Bronchial epithelial cell (primary cell): ENCODE data around the gene DLL3. TPM values are rescaled to one million over a fixed set of nuclear protein-coding genes. Genes with fewer than 3 reads are reported as not detected.

ENCODE experiments used
- DNase-seq: peaks from one replicate; pipeline ENCODE4 v3.0.0-alpha.2; 2010; ENCODE audit warnings: low read depth
- FAIRE-seq: peaks from 2 replicates; lab custom pipeline; 2011; peaks lifted over from hg19 to GRCh38; lab: Jason Lieb, UNC
- H3K27me3 ChIP-seq: 2 replicates; pipeline ENCODE4 v1.5.1; 2011; ENCODE audit warnings: low read length; ENCODE audit not compliant: control insufficient read depth, insufficient read depth
- H3K36me3 ChIP-seq: 2 replicates; pipeline ENCODE4 v1.5.1; 2011; ENCODE audit warnings: low read length; ENCODE audit not compliant: control insufficient read depth, insufficient read depth
- H3K4me3 ChIP-seq: 2 replicates; pipeline ENCODE4 v1.5.1; 2011; ENCODE audit warnings: mild to moderate bottlenecking, low read depth, low read length, control low read depth
- total RNA-seq: library from RNA; depleted of rRNA; stranded (reverse); fragments of >200 nt; gene quantifications from 2 replicates; pipeline ENCODE4 v1.2.1, GENCODE V29; 2014
- TF ChIP-seq, protein P1 (sequence below): IDR thresholded peaks from 2 replicates; pipeline ENCODE4 v1.5.1; 2011; ENCODE audit warnings: mild to moderate bottlenecking, moderate library complexity, low read length, control low read depth, inconsistent platforms; ENCODE audit not compliant: insufficient read depth, severe bottlenecking

The DLL3 gene
- total RNA-seq, 1 donor from 2014 or later = 0.26 TPM

DNA sequence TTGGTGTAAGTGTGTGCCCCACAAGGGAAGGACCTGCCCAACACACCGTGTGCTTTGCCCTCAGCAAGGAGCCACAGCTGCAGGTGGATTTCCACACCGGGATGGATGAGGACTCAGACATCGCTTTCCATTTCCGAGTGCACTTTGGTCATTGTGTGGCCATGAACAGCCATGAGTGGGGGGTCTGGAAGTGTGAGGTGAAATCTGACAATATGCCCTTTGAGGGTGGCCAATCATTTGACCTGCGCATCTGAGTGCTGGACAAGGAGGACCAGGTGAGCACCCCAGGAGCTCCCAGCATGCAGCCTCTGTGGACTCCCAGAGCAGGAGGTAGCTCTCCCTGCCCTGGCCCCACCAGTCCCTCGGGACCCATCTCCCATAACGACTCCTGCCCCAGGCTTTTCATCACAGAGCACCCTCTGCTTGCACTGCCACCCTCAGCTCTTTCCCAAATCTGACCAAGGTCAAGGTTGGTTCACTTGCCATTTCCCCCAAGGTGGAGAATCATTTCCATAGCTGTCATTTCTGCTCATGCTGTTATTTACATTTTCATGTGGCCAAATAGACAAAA lies 54.4 kb downstream of the DLL3 start:
- H3K4me3 ChIP-seq = no peak overlapping the region
- FAIRE-seq = no peak
- TF ChIP-seq, protein P1, sequence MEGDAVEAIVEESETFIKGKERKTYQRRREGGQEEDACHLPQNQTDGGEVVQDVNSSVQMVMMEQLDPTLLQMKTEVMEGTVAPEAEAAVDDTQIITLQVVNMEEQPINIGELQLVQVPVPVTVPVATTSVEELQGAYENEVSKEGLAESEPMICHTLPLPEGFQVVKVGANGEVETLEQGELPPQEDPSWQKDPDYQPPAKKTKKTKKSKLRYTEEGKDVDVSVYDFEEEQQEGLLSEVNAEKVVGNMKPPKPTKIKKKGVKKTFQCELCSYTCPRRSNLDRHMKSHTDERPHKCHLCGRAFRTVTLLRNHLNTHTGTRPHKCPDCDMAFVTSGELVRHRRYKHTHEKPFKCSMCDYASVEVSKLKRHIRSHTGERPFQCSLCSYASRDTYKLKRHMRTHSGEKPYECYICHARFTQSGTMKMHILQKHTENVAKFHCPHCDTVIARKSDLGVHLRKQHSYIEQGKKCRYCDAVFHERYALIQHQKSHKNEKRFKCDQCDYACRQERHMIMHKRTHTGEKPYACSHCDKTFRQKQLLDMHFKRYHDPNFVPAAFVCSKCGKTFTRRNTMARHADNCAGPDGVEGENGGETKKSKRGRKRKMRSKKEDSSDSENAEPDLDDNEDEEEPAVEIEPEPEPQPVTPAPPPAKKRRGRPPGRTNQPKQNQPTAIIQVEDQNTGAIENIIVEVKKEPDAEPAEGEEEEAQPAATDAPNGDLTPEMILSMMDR = no peak
- no peak for DNase-seq
- no peaks in the 10 kb centered on the region for H3K27me3 ChIP-seq
- H3K36me3 ChIP-seq = no peaks in the 10 kb centered on the region

DNA sequence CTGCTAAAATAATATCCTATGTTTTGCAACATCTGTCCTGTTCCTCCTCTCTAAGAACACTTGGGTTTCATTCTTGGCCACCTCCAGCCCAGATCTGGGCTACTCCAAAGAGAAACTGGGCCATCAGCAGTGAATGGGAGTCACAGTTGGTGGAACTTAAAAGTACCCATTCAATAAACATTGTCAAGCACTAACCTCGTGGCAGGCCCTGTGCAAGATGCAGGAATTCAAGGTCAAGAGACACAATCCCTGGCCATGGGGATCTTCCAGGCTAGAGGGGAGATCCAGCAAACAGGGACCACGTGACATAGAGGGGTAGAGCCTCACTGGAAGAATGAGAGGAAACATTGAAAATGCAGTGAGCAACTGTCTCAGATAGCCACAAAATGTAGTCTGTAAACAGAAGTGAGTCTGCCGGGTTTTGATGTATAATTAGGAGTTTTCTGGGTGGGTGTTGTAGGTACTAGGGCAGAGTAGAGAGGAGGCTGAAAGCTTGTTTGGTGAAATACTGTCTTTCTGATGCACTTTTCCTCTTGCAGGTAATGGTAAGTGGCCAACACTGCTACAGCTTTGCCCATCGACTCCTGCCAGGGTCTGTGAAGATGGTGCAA lies 56.1 kb downstream of the DLL3 start:
- no peak for DNase-seq
- Histone ChIP-seq H3K4me3 (no peak overlapping the region), H3K36me3 (no peaks in the 10 kb centered on the region), H3K27me3 (no peaks in the 10 kb centered on the region)
- TF ChIP-seq, protein P1 = no peak
- FAIRE-seq = no peak

DNA sequence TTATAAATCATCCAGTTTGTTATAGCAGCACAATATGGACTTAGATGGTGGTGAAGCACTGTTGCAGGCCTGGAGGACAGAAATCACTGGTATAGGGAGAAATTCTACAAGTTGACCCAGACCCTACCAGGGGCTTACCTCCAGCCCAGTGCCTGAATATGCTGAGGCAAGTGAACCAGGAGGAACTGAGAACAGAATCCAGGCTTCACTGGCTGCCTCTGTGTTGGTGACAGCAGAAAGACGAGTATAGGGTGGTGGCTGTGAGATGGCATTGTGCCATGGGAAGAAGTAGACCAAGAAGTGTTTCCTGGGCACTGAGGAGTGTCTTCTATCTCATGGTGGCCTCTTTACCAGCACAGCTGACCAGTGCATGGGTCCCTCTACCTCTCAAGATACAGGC lies 57.1 kb downstream of the DLL3 start:
- FAIRE-seq (no peak), DNase-seq (no peak)
- TF ChIP-seq, protein P1 = no peak
- no peak overlapping the region for H3K4me3 ChIP-seq
- no peaks in the 10 kb centered on the region for H3K36me3 ChIP-seq
- H3K27me3 ChIP-seq = no peaks in the 10 kb centered on the region

Other genes with a start within 250 kb of the DLL3 start
- gene IFNL2, start 230.6 kb upstream of the DLL3 start, total RNA-seq = not detected in 2 replicates
- gene IFNL1, start 202.5 kb upstream of the DLL3 start, total RNA-seq = not detected in 2 replicates
- gene LRFN1, start 178.1 kb upstream of the DLL3 start, total RNA-seq = under 0.01 TPM in 2 replicates
- gene GMFG, start 162.9 kb upstream of the DLL3 start, total RNA-seq = not detected in 2 replicates
- gene SAMD4B, start 156.5 kb upstream of the DLL3 start, total RNA-seq = 19.2 and 38.7 TPM in 2 replicates
- gene PAF1, start 107.8 kb upstream of the DLL3 start, total RNA-seq = 31.6 and 59.9 TPM in 2 replicates
- gene MED29, start 107.6 kb upstream of the DLL3 start, total RNA-seq = 6.8 and 7.7 TPM in 2 replicates
- gene ZFP36, start 92.1 kb upstream of the DLL3 start, total RNA-seq = 3.4 and 5.0 TPM in 2 replicates
- 3.3 and 5.3 TPM in 2 replicates for gene PLEKHG2, start 86.3 kb upstream of the DLL3 start, total RNA-seq
- gene RPS16, start 63.0 kb upstream of the DLL3 start, total RNA-seq = 75.3 and 94.3 TPM in 2 replicates
- gene SUPT5H, start 53.4 kb upstream of the DLL3 start, total RNA-seq = 41.9 and 48.1 TPM in 2 replicates
- 84.2 and 99.5 TPM in 2 replicates for gene TIMM50, start 18.1 kb upstream of the DLL3 start, total RNA-seq
- not detected in 2 replicates for gene SELENOV, start 16.2 kb downstream of the DLL3 start, total RNA-seq
- gene EID2B, start 33.9 kb downstream of the DLL3 start, total RNA-seq = 0.79 and 1.7 TPM in 2 replicates
- gene EID2, start 41.2 kb downstream of the DLL3 start, total RNA-seq = 6.8 and 8.1 TPM in 2 replicates
- not detected in 2 replicates for gene LGALS13, start 103.6 kb downstream of the DLL3 start, total RNA-seq
- gene LGALS16, start 157.0 kb downstream of the DLL3 start, total RNA-seq = not detected in 2 replicates
- gene LGALS14, start 205.5 kb downstream of the DLL3 start, total RNA-seq = not detected in 2 replicates
- gene CLC, start 239.1 kb downstream of the DLL3 start, total RNA-seq = not detected in 2 replicates